GM21515 (cell line): ENCODE measurements around the gene ARHGEF11.

Experiments used
- ATAC-seq: cut with Tn5 transposase; IDR thresholded peaks from one replicate; pipeline ENCODE4 v1.9.1; 2021; ENCODE audit not compliant: unreplicated experiment

ARHGEF11 gene

GRCh38 chr1:156912861-156913808, 132.4 kb downstream of the ARHGEF11 start:
- no peak for ATAC-seq

GRCh38 chr1:156912310-156912709, 133.2 kb downstream of the ARHGEF11 start:
- ATAC-seq: no peak

GRCh38 chr1:156911577-156912298, 133.8 kb downstream of the ARHGEF11 start:
- ATAC-seq: no peak

GRCh38 chr1:156910309-156910782, 135.2 kb downstream of the ARHGEF11 start:
- ATAC-seq: no peak

GRCh38 chr1:156909671-156910070, 135.9 kb downstream of the ARHGEF11 start:
- no peak for ATAC-seq

GRCh38 chr1:156908955-156909354, 136.6 kb downstream of the ARHGEF11 start:
- ATAC-seq: no peak

- no peak for ATAC-seq
These were observed 137.0 kb downstream of the ARHGEF11 start for GRCh38 chr1:156908541-156908940.

- no peak for ATAC-seq
These were observed 139.2 kb downstream of the ARHGEF11 start for GRCh38 chr1:156906206-156906906.

GRCh38 chr1:156905651-156906050, 139.9 kb downstream of the ARHGEF11 start:
- no peak for ATAC-seq

GRCh38 chr1:156905176-156905575, 140.4 kb downstream of the ARHGEF11 start:
- no peak for ATAC-seq

- no peak for ATAC-seq
These were observed 141.2 kb downstream of the ARHGEF11 start for GRCh38 chr1:156904187-156904959.

GRCh38 chr1:156903328-156904091, 142.0 kb downstream of the ARHGEF11 start:
- ATAC-seq: no peak

- no peak for ATAC-seq
These were observed 143.3 kb downstream of the ARHGEF11 start for GRCh38 chr1:156901966-156902915.

- no peak for ATAC-seq
These were observed 144.0 kb downstream of the ARHGEF11 start for GRCh38 chr1:156901590-156901900.

GRCh38 chr1:156900896-156901589, 144.5 kb downstream of the ARHGEF11 start:
- no peak for ATAC-seq

- ATAC-seq: no peak
These were observed 145.4 kb downstream of the ARHGEF11 start for GRCh38 chr1:156899956-156900718.

GRCh38 chr1:156898971-156899664, 146.4 kb downstream of the ARHGEF11 start:
- no peak for ATAC-seq
